Right renal pelvis (tissue), 4 donors: ENCODE results near the gene ST14. TPM values are rescaled to one million over a fixed set of nuclear protein-coding genes. Genes with fewer than 3 reads are reported as not detected.

Source experiments
- polyA plus RNA-seq, 4 donors: library from polyadenylated mRNA; unstranded; fragments of 120-200 nt; gene quantifications; one replicate each; pipeline ENCODE4 v1.2.1, GENCODE V29; 2013; ENCODE audit not compliant: insufficient read length in 4 of 4

ST14 gene
- polyA plus RNA-seq, 4 donors, result 28.4 to 39.5 (median 31.6) TPM

Other genes starting within 250 kb of the ST14 start
- gene PRDM10, start 156.9 kb upstream of the ST14 start, polyA plus RNA-seq, result 10 to 100 TPM in 3 of 4 donors, 1 to 10 TPM in 1; 8.3 to 10.8 (median 10.3) TPM
- gene APLP2, start 89.9 kb upstream of the ST14 start, polyA plus RNA-seq, result 100 to 1,000 TPM; 469 to 510 (median 500) TPM
- gene ZBTB44, start 155.1 kb downstream of the ST14 start, polyA plus RNA-seq, result 10 to 100 TPM; 48.2 to 66.0 (median 57.8) TPM